SK-N-SH (cell line): ENCODE results near the gene MRPL24. TPM values are rescaled to one million over a fixed set of nuclear protein-coding genes. Genes with fewer than 3 reads are reported as not detected.

ENCODE experiments used
- CTCF ChIA-PET: fragments of 300-600, 350-600 bp; formaldehyde crosslinking; extraction: SDS; loops from one replicate; lab custom pipeline; 2021; lab: Yijun Ruan, JAX
- POLR2A ChIA-PET: fragments of 350-600 bp; sonication (Branson Sonifier 250); formaldehyde crosslinking; extraction: SDS; loops from one replicate; lab custom pipeline; 2020; ENCODE audit warnings: antibody characterized with exemption, inconsistent platforms; lab: Yijun Ruan, JAX
- DNase-seq: peaks from one replicate; pipeline ENCODE4 v3.0.0; 2012
- H2AFZ ChIP-seq: fragments of 200-600 bp; sonication (generic); 2 replicates; pipeline ENCODE4 v1.8.1; 2016; ENCODE audit warnings: antibody characterized with exemption, mild to moderate bottlenecking, low read depth
- H3F3A ChIP-seq: fragments of 200-600 bp; sonication (generic); replicated peaks from 2 replicates; pipeline ENCODE3; 2016; ENCODE audit warnings: antibody characterized with exemption, mild to moderate bottlenecking; ENCODE audit not compliant: insufficient read depth
- H3K27ac ChIP-seq, 2 experiments: fragments of 200-500 bp in 1 of 2; fragments of 200-600 bp in 1 of 2; sonication (Bioruptor generic) in 1 of 2; sonication (generic), shearing (Covaris generic) in 1 of 2; 2 replicates each; pipeline versions ENCODE4 v1.5.1 to v1.6.1; 2014 to 2016; ENCODE audit warnings: low read depth in 2 of 2, inconsistent platforms in 1 of 2, low read length in 1 of 2, mild to moderate bottlenecking in 1 of 2, mixed read lengths in 1 of 2
- H3K27me3 ChIP-seq: fragments of 200-600 bp; sonication (generic), shearing (Covaris generic); 2 replicates; pipeline ENCODE4 v1.6.1; 2016; ENCODE audit warnings: mixed run types; ENCODE audit not compliant: insufficient read depth
- H3K36me3 ChIP-seq, 2 experiments: fragments of 200-500 bp in 1 of 2; fragments of 200-600 bp in 1 of 2; sonication (Bioruptor generic) in 1 of 2; sonication (generic) in 1 of 2; replicated peaks in 1 of 2; 2 replicates each; pipeline versions ENCODE3 to v1.5.1; 2014 to 2016; ENCODE audit warnings: low read length in 1 of 2, mild to moderate bottlenecking in 1 of 2; ENCODE audit not compliant: insufficient read depth in 2 of 2, control insufficient read depth in 1 of 2
- H3K4me1 ChIP-seq, 2 experiments: fragments of 200-500 bp in 1 of 2; fragments of 200-600 bp in 1 of 2; sonication (Bioruptor generic) in 1 of 2; sonication (generic), shearing (Covaris generic) in 1 of 2; 2 replicates each; pipeline versions ENCODE4 v1.5.1 to v1.6.1; 2014 to 2016; ENCODE audit warnings: low read depth in 1 of 2, low read length in 1 of 2, mixed run types in 1 of 2; ENCODE audit not compliant: insufficient read depth in 2 of 2, control insufficient read depth in 1 of 2
- H3K4me2 ChIP-seq: fragments of 200-600 bp; sonication (generic), shearing (Covaris generic); 2 replicates; pipeline ENCODE4 v1.6.1; 2017; ENCODE audit warnings: mixed run types
- H3K4me3 ChIP-seq, 2 experiments: fragments of 200-500 bp in 1 of 2; fragments of 200-600 bp in 1 of 2; sonication (Bioruptor generic) in 1 of 2; sonication (generic), shearing (Covaris generic) in 1 of 2; 2 replicates each; pipeline versions ENCODE4 v1.5.1 to v1.8.1; 2014 to 2016; ENCODE audit warnings: low read depth in 2 of 2, inconsistent platforms in 1 of 2, low read length in 1 of 2, mild to moderate bottlenecking in 1 of 2, mixed read lengths in 1 of 2, moderate library complexity in 1 of 2
- H3K79me2 ChIP-seq: fragments of 200-600 bp; sonication (generic); 2 replicates; pipeline ENCODE4 v1.8.1; 2017; ENCODE audit warnings: mild to moderate bottlenecking; ENCODE audit not compliant: insufficient read depth
- H3K9ac ChIP-seq: fragments of 200-600 bp; sonication (generic); 2 replicates; pipeline ENCODE4 v1.6.1; 2017; ENCODE audit warnings: mixed run types
- H3K9me2 ChIP-seq: fragments of 200-600 bp; sonication (generic); 2 replicates; pipeline ENCODE4 v1.6.1; 2017; ENCODE audit warnings: mixed run types
- H3K9me3 ChIP-seq: fragments of 200-600 bp; sonication (generic); 2 replicates; pipeline ENCODE4 v1.6.1; 2017; ENCODE audit warnings: mixed run types, mild to moderate bottlenecking, moderate library complexity
- H4K20me1 ChIP-seq: fragments of 200-600 bp; sonication (generic); 2 replicates; pipeline ENCODE4 v1.6.1; 2017; ENCODE audit warnings: mild to moderate bottlenecking, mixed run types; ENCODE audit not compliant: insufficient read depth
- CTCF ChIP-seq: fragments of 200-600 bp; sonication (generic); IDR thresholded peaks from 2 replicates; pipeline ENCODE4 v1.6.1; 2017; ENCODE audit warnings: antibody characterized with exemption, mild to moderate bottlenecking, moderate library complexity
- EZH2phosphoT487 ChIP-seq: fragments of 200-600 bp; sonication (generic); IDR thresholded peaks from 2 replicates; pipeline ENCODE4 v1.6.1; 2017; ENCODE audit warnings: low read depth, mixed run types, mild to moderate bottlenecking, antibody characterized with exemption, moderate library complexity, borderline replicate concordance
- FOSL2 ChIP-seq: IDR thresholded peaks from 2 replicates; pipeline ENCODE4 v1.4.0; 2012; ENCODE audit warnings: low read depth, mild to moderate bottlenecking, moderate library complexity, borderline replicate concordance
- FOXJ3 ChIP-seq: sonication (generic); formaldehyde crosslinking; IDR thresholded peaks from 2 replicates; pipeline ENCODE4 v1.5.1; 2020; ENCODE audit warnings: mild to moderate bottlenecking, missing genetic modification reagents
- FOXM1 ChIP-seq: IDR thresholded peaks from 2 replicates; pipeline ENCODE4 v1.4.0; 2012; ENCODE audit warnings: low read depth, mild to moderate bottlenecking
- MEF2A ChIP-seq: IDR thresholded peaks from 2 replicates; pipeline ENCODE4 v1.4.0; 2012; ENCODE audit warnings: low read depth, borderline replicate concordance
- MXI1 ChIP-seq: IDR thresholded peaks from 2 replicates; pipeline ENCODE4 v1.6.1; 2012; ENCODE audit warnings: mild to moderate bottlenecking, low read depth, low read length, improper control_type of control experiment
- NFIC ChIP-seq: IDR thresholded peaks from 2 replicates; pipeline ENCODE4 v1.4.0; 2012; ENCODE audit warnings: borderline replicate concordance
- NRF1 ChIP-seq: IDR thresholded peaks from 2 replicates; pipeline ENCODE4 v1.6.1; 2012; ENCODE audit warnings: low read depth, mild to moderate bottlenecking, low read length
- RCOR1 ChIP-seq: fragments of 150-350 bp; IDR thresholded peaks from 2 replicates; pipeline ENCODE4 v1.6.1; 2017; ENCODE audit warnings: antibody characterized with exemption, low read length
- RFX5 ChIP-seq: IDR thresholded peaks from 2 replicates; pipeline ENCODE4 v1.6.1; 2012; ENCODE audit warnings: mild to moderate bottlenecking, improper control_type of control experiment, low read length
- TAF1 ChIP-seq: IDR thresholded peaks from 2 replicates; pipeline ENCODE4 v1.6.1; 2012; ENCODE audit warnings: low read depth, mild to moderate bottlenecking, low read length, moderate library complexity, borderline replicate concordance
- TEAD4 ChIP-seq: IDR thresholded peaks from 2 replicates; pipeline ENCODE4 v1.4.0; 2012; ENCODE audit warnings: mild to moderate bottlenecking, borderline replicate concordance; ENCODE audit not compliant: insufficient read depth
- USF1 ChIP-seq: IDR thresholded peaks from 2 replicates; pipeline ENCODE4 v1.4.0; 2012; ENCODE audit warnings: low read depth, borderline replicate concordance
- USF2 ChIP-seq: fragments of 150-350 bp; IDR thresholded peaks from 2 replicates; pipeline ENCODE4 v1.6.1; 2017; ENCODE audit warnings: antibody characterized with exemption, low read length, low read depth, borderline replicate concordance
- YY1 ChIP-seq: IDR thresholded peaks from 2 replicates; pipeline ENCODE4 v1.4.0; 2012; ENCODE audit warnings: low read depth, mild to moderate bottlenecking
- ZBTB33 ChIP-seq: IDR thresholded peaks from 2 replicates; pipeline ENCODE4 v1.4.0; 2012; ENCODE audit warnings: low read depth, borderline replicate concordance
- WGBS: methylation state at CpG from one replicate; pipeline ENCODE4 v1.1.6; 2017; ENCODE audit warnings: low lambda C conversion rate; 5-methylcytosine and 5-hydroxymethylcytosine counted together
- polyA plus RNA-seq, 3 experiments: library from polyadenylated mRNA; depleted of rRNA; stranded (reverse); fragments of >200 nt; gene quantifications; 2 replicates each; pipeline ENCODE4 v1.2.3, GENCODE V29; 2012

The MRPL24 gene
- polyA plus RNA-seq, 1 of the 3 experiments (the other 2 are of a cell fraction): 149 TPM

- no peaks in the 10 kb centered on the region for H3K27me3 ChIP-seq
- CTCF ChIA-PET: interaction anchor here (0.6 to 8.6 kb wide), 5 partner anchors 20 to 181 kb away, joined by 3 to 42 read pairs (median 4); no protein-coding TSS in a partner anchor
- peaks cover 66% of the 10 kb centered on the region for H3K79me2 ChIP-seq
- H3K9me2 ChIP-seq: no peaks in the 10 kb centered on the region
- POLR2A ChIA-PET: interaction anchor here (1.3 kb wide), 1 partner anchor 56 kb away, joined by 3 read pairs; no protein-coding TSS in a partner anchor
- TF ChIP-seq RCOR1 (no peak), MEF2A (no peak), EZH2phosphoT487 (no peak), YY1 (no peak), TAF1 (no peak), FOSL2 (no peak), FOXM1 (no peak), TEAD4 (no peak), FOXJ3 (CRISPR knock-in tag) (no peak), USF2 (no peak)
- H3K9ac ChIP-seq: peak overlapping the region; percentile 100
- peaks cover 12 to 42% of the 10 kb centered on the region in 2 experiments for H3K36me3 ChIP-seq
- H3K4me1 ChIP-seq: peaks cover 37 to 54% of the 10 kb centered on the region in 2 experiments
- H3K4me3 ChIP-seq: peak overlapping the region; percentile 64 to 98; a peak in 2 of 4 replicates
- no peak overlapping the region for H2AFZ ChIP-seq
- peak overlapping the region; percentile 88 for H3K4me2 ChIP-seq
- peaks cover 58% of the 10 kb centered on the region for H3F3A ChIP-seq
- no peak for DNase-seq
- 92% methylated on average over 3 of the region's 3 CpGs for WGBS
- no peaks in the 10 kb centered on the region for H4K20me1 ChIP-seq
- peak overlapping the region; percentile 100 for H3K27ac ChIP-seq
- no peaks in the 10 kb centered on the region for H3K9me3 ChIP-seq
Observed at GRCh38 chr1:156745881-156746280, 5.0 kb upstream of the MRPL24 start.

- peaks cover 40 to 51% of the 10 kb centered on the region in 2 experiments for H3K4me1 ChIP-seq
- H3K4me2 ChIP-seq: no peak overlapping the region
- no peaks in the 10 kb centered on the region for H3K9me2 ChIP-seq
- H3K9me3 ChIP-seq: no peaks in the 10 kb centered on the region
- peaks cover 12 to 42% of the 10 kb centered on the region in 2 experiments for H3K36me3 ChIP-seq
- no peaks in the 10 kb centered on the region for H4K20me1 ChIP-seq
- H3K79me2 ChIP-seq: peaks cover 66% of the 10 kb centered on the region
- POLR2A ChIA-PET: no interaction called here
- H2AFZ ChIP-seq: no peak overlapping the region
- WGBS: 88% methylated on average over 10 of the region's 14 CpGs
- peaks cover 58% of the 10 kb centered on the region for H3F3A ChIP-seq
- no peak for TF ChIP-seq RFX5
- TF ChIP-seq FOSL2: no peak
- TF ChIP-seq MXI1: no peak
- TF ChIP-seq NFIC: no peak
- no peak for TF ChIP-seq USF1
- no peak for TF ChIP-seq ZBTB33
- TF ChIP-seq CTCF: no peak
- TF ChIP-seq NRF1: no peak
- TF ChIP-seq RCOR1: no peak
- H3K27me3 ChIP-seq: no peaks in the 10 kb centered on the region
- CTCF ChIA-PET: interaction anchor here (0.7 to 8.6 kb wide), 5 partner anchors 19 to 182 kb away, joined by 3 to 42 read pairs (median 3); no protein-coding TSS in a partner anchor
- H3K4me3 ChIP-seq: no peak overlapping the region
- DNase-seq: no peak
- no peak overlapping the region for H3K9ac ChIP-seq
- H3K27ac ChIP-seq: peak overlapping the region; percentile 27 to 100; a peak in 3 of 4 replicates
Observed at GRCh38 chr1:156744786-156745419, 4.0 kb upstream of the MRPL24 start.
